HAP-1 (cell line): Measurements from ENCODE around the gene RLBP1.

Experiments
- DNase-seq, 2 experiments: peaks; one replicate each; pipeline ENCODE4 v3.0.0-alpha.2; 2016 to 2020; ENCODE audit warnings: low spot score in 2 of 2
- H3K27me3 ChIP-seq: fragments of 250-450 bp; sonication (Bioruptor Pico); 2 replicates; pipeline ENCODE4 v1.5.1; 2020; ENCODE audit warnings: low read depth, mild to moderate bottlenecking, moderate library complexity
- H3K36me3 ChIP-seq: fragments of 250-450 bp; sonication (Bioruptor Pico); replicated peaks from 2 replicates; pipeline ENCODE4 v1.5.1; 2020; ENCODE audit warnings: mild to moderate bottlenecking
- H3K4me1 ChIP-seq: fragments of 250-450 bp; sonication (Bioruptor Pico); 2 replicates; pipeline ENCODE4 v1.5.1; 2020; ENCODE audit warnings: mild to moderate bottlenecking
- H3K4me3 ChIP-seq: fragments of 250-450 bp; sonication (Bioruptor Pico); 2 replicates; pipeline ENCODE4 v1.5.1; 2020; ENCODE audit warnings: mild to moderate bottlenecking, moderate library complexity
- H3K9me3 ChIP-seq: fragments of 250-450 bp; sonication (Bioruptor Pico); 2 replicates; pipeline ENCODE4 v1.5.1; 2020; ENCODE audit warnings: mild to moderate bottlenecking, moderate library complexity
- in situ Hi-C: fragments of 300-500 bp; cut with MboI; formaldehyde crosslinking; loops from 3 replicates; pipeline ENCODE4 v1.14.3; 2020; ENCODE audit warnings: low sequenced_read_pairs, inconsistent platforms, mixed read lengths

The RLBP1 gene

GRCh38 chr15:89225588-89225987 is 4.2 kb upstream of the RLBP1 start:
- Histone ChIP-seq H3K4me1 (no peaks in the 10 kb centered on the region), H3K9me3 (no peaks in the 10 kb centered on the region), H3K4me3 (no peak overlapping the region), H3K36me3 (no peaks in the 10 kb centered on the region), H3K27me3 (no peaks in the 10 kb centered on the region; the same call in 1 of the 2 replicates)
- no peak for DNase-seq
- in situ Hi-C loops, result no loop called here

DNA sequence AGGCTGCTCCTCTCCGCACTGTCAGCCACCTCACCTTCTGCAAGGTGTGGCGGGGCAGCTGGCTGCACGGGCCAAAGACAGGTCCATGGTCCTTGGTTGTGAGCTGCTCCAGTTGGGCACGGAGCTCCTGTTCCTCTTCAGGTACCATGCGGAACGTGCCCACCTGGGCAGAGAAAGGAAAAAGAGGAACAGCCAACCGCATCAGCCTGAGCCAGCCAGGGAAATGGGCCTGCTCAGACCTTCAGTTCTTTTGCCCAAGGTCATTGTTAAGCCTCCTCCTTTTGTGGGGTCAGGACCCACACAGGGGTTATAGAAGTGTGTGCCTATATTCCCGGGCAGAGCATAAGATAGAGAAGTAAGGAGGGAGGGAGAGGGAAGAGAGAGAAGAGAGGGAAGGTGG is 2.8 kb downstream of the RLBP1 start:
- no peak overlapping the region for H3K4me3 ChIP-seq
- in situ Hi-C loops, result no loop called here
- DNase-seq, result no peak

DNA sequence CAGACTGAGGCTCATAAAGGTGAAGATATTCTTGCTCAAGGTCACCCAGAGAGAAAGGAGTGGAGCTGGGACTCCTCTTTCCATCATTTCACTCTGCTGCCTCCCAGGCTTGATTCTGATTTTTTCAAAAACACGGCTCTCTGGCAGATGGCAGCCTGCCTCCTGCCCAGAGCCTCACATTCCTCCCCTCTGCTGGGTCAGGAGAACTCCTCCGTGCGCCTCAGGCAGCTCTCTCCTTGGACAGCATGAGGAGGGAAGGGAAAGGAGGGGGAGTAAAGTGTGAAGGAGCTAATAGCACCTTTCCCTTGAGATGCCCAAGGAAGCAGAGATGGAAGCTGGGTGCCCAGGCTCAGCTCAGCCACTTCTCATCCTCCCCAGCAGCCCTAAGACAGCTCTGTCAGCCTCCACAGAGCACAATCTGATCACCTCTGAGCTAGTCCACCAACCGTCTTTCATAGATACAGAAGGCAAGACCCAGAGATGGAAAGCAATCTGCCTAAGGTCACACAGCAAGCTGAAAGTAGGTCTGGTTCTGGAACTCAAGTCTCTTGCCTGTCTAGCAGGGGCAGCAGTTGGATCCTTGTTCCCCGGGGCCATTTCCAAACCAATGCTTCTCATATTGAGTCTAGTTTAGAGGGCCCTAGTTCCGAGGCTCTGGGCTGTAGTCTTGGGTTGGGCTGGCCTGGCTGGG is 3.5 kb downstream of the RLBP1 start:
- Histone ChIP-seq H3K27me3 (peaks cover 26% of the 10 kb centered on the region; the same call in 1 of the 2 replicates), H3K4me3 (no peak overlapping the region), H3K9me3 (no peaks in the 10 kb centered on the region), H3K36me3 (no peaks in the 10 kb centered on the region), H3K4me1 (no peaks in the 10 kb centered on the region)
- DNase-seq, result no peak
- in situ Hi-C loops, result no loop called here

More for the DNA sequence above, 2.8 kb downstream of the RLBP1 start:
- Histone ChIP-seq H3K36me3 (no peaks in the 10 kb centered on the region), H3K27me3 (peaks cover 24% of the 10 kb centered on the region; the same call in 1 of the 2 replicates), H3K9me3 (no peaks in the 10 kb centered on the region), H3K4me1 (no peaks in the 10 kb centered on the region)

DNA sequence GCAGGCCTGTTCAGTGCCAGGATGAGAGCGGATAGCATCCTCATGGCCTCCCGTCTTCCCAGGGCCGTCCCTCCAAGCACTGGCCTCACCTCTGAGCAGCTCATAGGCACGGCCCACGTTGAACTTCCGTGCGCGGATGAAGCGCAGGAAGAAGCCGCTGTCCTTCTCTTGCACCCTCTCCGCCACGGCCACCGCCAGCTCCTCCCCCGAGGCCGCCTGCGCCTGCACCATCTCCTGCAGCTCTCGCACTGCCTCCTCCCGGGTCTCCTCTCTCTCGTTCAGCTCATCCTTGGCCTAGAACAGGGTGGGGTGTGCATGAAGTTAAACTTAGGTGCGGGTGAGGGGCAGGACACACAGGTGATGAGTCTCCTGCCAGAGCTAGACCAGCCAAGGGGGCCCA is 4.3 kb downstream of the RLBP1 start:
- Histone ChIP-seq H3K9me3 (no peaks in the 10 kb centered on the region), H3K27me3 (peaks cover 26% of the 10 kb centered on the region; the same call in 1 of the 2 replicates), H3K4me3 (no peak overlapping the region), H3K4me1 (no peaks in the 10 kb centered on the region), H3K36me3 (no peaks in the 10 kb centered on the region)
- in situ Hi-C loops, result no loop called here
- no peak for DNase-seq

GRCh38 chr15:89215627-89216026 is 5.8 kb downstream of the RLBP1 start:
- Histone ChIP-seq H3K4me3 (no peak overlapping the region), H3K4me1 (no peaks in the 10 kb centered on the region), H3K36me3 (no peaks in the 10 kb centered on the region), H3K27me3 (peaks cover 26% of the 10 kb centered on the region; the same call in 1 of the 2 replicates), H3K9me3 (no peaks in the 10 kb centered on the region)
- in situ Hi-C loops, result no loop called here
- DNase-seq, result no peak

DNA sequence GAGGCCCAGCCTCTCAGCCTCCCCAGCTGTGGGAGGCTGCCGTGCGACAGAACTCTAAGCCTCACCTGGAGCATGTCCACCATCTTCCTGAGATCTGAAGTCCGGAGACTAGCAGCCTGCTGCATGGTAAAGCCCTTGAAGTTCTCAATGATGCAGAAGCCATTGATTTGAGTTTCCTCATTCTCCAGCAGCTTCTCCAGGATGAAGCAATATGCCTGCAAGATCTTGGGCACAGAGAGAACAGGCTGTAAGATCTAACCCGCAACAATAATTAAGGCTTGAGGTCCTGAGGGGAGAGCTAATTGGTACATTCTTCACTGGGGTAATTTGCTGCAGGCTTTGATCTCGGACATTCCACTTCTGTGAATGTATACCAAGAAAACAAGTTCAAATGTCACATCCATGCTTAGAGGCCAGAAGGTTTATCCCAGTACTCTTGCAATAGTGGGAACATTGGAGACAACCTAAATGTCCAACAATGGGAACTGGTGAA is 9.7 kb downstream of the RLBP1 start:
- H3K27me3 ChIP-seq, result peaks cover 23% of the 10 kb centered on the region; the same call in 1 of the 2 replicates
- H3K9me3 ChIP-seq, result no peaks in the 10 kb centered on the region
- no peaks in the 10 kb centered on the region for H3K4me1 ChIP-seq
- DNase-seq, result no peak
- H3K4me3 ChIP-seq, result no peak overlapping the region
- H3K36me3 ChIP-seq, result no peaks in the 10 kb centered on the region
- in situ Hi-C loops, result no loop called here

GRCh38 chr15:89209057-89209456 is 12.3 kb downstream of the RLBP1 start:
- in situ Hi-C loops, result no loop called here
- Histone ChIP-seq H3K4me1 (no peaks in the 10 kb centered on the region), H3K27me3 (peaks cover 7% of the 10 kb centered on the region; the same call in 1 of the 2 replicates), H3K4me3 (no peak overlapping the region), H3K36me3 (no peaks in the 10 kb centered on the region), H3K9me3 (no peaks in the 10 kb centered on the region)
- no peak for DNase-seq

DNA sequence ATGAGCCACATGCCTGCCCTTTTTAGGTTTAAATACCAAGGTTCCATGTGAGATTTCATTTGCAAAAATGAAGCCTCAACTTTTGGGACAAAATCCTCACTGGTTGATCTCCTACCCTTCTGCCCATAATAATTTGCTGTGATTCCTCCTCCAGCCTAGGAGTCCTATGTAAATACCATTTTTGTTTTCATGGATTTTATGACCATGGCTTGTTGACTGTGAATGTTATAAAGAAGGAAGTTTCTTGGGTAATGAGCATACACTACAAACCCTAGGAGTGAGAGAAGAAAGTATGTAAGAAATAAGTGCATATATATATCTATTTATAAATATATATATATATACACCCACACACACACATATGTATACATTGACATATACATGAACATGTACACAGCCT is 13.1 kb downstream of the RLBP1 start:
- no peak overlapping the region for H3K4me3 ChIP-seq
- in situ Hi-C loops, result no loop called here
- no peak for DNase-seq
- no peaks in the 10 kb centered on the region for H3K9me3 ChIP-seq
- H3K27me3 ChIP-seq, result no peaks in the 10 kb centered on the region
- H3K36me3 ChIP-seq, result no peaks in the 10 kb centered on the region
- H3K4me1 ChIP-seq, result no peaks in the 10 kb centered on the region

DNA sequence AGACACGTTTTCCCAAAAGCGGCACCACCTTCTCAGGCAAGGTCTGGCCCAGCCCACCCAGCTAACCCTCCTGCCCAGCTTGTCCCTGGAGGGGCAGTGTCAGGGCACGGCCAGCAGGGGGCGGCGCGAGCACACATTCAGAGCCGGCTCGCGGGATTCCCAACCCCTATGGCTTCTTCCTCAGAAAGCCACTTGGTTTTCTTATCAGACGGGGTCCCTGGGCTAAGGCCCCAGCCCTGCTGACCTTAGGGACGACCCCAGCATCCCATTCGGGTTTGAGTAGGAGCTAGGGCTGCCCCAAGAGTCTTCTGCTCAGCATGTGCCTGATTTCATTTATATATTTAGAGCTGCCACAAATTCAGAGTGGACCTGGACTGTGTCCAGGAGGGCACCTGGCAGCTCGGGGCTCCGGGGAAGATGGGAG is 14.5 kb downstream of the RLBP1 start:
- Histone ChIP-seq H3K4me1 (peaks cover 8% of the 10 kb centered on the region), H3K36me3 (no peaks in the 10 kb centered on the region), H3K4me3 (no peak overlapping the region), H3K27me3 (no peaks in the 10 kb centered on the region), H3K9me3 (no peaks in the 10 kb centered on the region)
- DNase-seq, result peak; percentile 90 to 95
- in situ Hi-C loops, result no loop called here

DNA sequence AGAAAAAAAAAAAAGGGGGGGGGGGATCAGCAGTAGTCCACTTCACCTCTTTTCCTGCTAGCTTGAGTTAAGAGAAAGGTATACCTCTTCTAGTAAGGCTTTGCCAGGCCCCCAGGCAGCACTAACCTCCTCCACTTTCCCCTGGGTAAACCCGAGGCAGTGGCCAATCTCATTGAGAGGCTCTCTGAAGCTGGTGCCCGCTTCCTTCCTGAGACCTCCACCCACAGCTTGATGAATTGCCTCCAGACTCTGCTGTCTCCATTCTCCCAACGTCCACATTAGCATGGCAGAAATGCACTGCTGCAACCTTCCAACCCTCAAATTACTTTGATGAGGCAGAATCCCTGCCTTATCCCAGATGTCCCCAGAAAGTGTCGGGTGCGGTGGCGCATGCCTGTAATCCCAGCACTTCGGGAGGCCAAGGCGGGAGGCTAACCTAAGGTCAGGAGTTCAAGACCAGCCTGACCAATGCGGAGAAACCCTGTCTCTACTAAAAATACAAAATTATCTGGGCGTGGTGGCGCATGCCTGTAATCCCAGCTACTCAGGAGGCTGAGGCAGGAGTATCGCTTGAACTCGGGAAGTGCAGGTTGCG is 15.3 kb downstream of the RLBP1 start:
- Histone ChIP-seq H3K27me3 (no peaks in the 10 kb centered on the region), H3K4me3 (no peak overlapping the region), H3K36me3 (no peaks in the 10 kb centered on the region; the same call in 1 of the 2 replicates), H3K4me1 (peaks cover 9% of the 10 kb centered on the region), H3K9me3 (no peaks in the 10 kb centered on the region)
- in situ Hi-C loops, result no loop called here
- DNase-seq, result no peak

GRCh38 chr15:89203705-89204273 is 17.6 kb downstream of the RLBP1 start:
- in situ Hi-C loops, result no loop called here
- Histone ChIP-seq H3K27me3 (no peaks in the 10 kb centered on the region), H3K4me3 (no peak overlapping the region), H3K9me3 (no peaks in the 10 kb centered on the region), H3K4me1 (peaks cover 9% of the 10 kb centered on the region), H3K36me3 (no peaks in the 10 kb centered on the region; the same call in 1 of the 2 replicates)
- DNase-seq, result no peak

DNA sequence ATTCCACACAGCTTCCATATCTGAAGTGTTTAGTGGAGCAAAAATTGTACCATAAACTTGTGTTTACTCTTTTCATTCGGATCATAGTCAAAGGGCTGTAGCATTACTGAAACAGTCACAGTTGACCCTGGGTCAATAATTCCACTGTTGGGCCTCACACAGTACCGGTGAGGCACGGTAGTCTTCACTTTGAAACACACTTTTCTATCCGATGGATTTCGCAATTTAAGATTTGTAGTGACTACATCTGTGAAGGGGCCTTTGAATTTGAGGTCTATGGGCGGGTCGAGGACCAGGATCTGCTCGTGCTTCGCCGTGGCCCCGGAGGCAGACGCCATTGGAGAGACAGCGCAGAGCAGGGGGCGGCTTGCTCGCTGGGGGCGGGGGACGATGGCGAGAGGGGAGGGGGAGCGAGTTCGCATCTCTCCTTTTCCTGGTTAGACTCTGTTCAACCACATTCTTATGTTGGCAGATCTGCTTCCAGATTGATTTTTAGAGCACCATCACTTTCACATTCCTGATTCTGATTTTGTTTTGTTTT is 19.8 kb downstream of the RLBP1 start:
- Histone ChIP-seq H3K4me3 (no peak overlapping the region), H3K4me1 (peaks cover 25% of the 10 kb centered on the region), H3K9me3 (no peaks in the 10 kb centered on the region), H3K27me3 (no peaks in the 10 kb centered on the region), H3K36me3 (peaks cover 2% of the 10 kb centered on the region; the same call in 1 of the 2 replicates)
- no peak for DNase-seq
- in situ Hi-C loops, result no loop called here

DNA sequence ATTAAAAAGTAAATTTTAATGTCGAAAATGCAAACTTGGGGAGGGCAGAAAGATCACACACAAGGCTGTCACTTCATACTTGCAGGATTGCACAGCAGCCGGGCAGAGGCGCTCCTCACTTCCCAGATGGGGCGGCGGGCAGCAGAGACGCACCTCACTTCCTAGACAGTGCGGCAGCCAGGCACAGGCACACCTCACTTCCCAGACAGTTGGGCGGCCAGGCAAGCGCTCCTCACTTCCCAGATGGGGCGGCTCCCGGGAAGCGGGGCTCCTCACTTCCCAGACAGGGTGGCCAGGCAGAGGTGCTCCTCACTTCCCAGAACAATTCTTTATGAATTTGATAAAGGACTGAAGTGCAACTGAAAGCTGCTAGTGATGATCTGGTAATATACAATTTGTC is 21.2 kb downstream of the RLBP1 start:
- no peak for DNase-seq
- Histone ChIP-seq H3K27me3 (no peaks in the 10 kb centered on the region), H3K36me3 (peaks cover 2% of the 10 kb centered on the region; the same call in 1 of the 2 replicates), H3K9me3 (no peaks in the 10 kb centered on the region), H3K4me3 (no peak overlapping the region), H3K4me1 (peaks cover 25% of the 10 kb centered on the region)
- in situ Hi-C loops, result no loop called here

DNA sequence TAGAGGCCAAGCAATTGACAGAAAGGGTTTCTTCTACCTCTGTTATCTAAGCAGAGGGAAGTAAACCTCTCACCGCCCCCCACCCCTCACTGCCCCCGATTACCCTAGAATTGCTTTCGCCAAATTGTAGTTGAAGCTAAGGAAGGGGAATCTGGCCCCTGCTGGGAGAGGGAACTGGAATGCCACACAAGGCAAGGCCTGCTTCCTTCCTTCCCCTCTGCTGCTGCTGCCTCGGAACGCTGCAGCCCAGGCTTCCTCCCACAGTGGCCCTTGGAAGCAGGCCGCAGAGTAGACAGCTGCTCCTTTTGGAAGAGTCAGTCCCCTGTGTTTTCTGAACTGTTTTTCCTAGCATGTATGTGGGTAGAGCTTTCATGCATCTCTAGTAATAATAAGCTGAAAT is 21.6 kb downstream of the RLBP1 start:
- H3K4me1 ChIP-seq, result peaks cover 25% of the 10 kb centered on the region
- no peaks in the 10 kb centered on the region for H3K27me3 ChIP-seq
- DNase-seq, result no peak
- H3K4me3 ChIP-seq, result no peak overlapping the region
- in situ Hi-C loops, result no loop called here
- H3K36me3 ChIP-seq, result peaks cover 4% of the 10 kb centered on the region; the same call in 1 of the 2 replicates
- no peaks in the 10 kb centered on the region for H3K9me3 ChIP-seq
